Fibroblast of lung (primary cell): ENCODE data around the gene MYORG. TPM values are rescaled to one million over a fixed set of nuclear protein-coding genes. Genes with fewer than 3 reads are reported as not detected.
"Not testable (repeated sequence)": the region's sequence is repeated elsewhere in the genome, so short reads cannot be mapped to it uniquely, and the experiment has no call there.

Source experiments
- DNase-seq, 2 donors: peaks; one replicate each; pipeline versions ENCODE4 v3.0.0 to v3.0.0-alpha.2; 2010; ENCODE audit warnings: low read depth in 2 of 2
- H2AFZ ChIP-seq: 2 replicates; pipeline ENCODE4 v1.5.1; 2012; ENCODE audit warnings: low read length, control low read depth, inconsistent platforms
- H3K27ac ChIP-seq: 2 replicates; pipeline ENCODE4 v1.5.1; 2011; ENCODE audit warnings: low read length, control low read depth; ENCODE audit not compliant: insufficient read depth
- H3K27me3 ChIP-seq: 2 replicates; pipeline ENCODE4 v1.5.1; 2011; ENCODE audit warnings: mild to moderate bottlenecking, low read length; ENCODE audit not compliant: control insufficient read depth, insufficient read depth
- H3K36me3 ChIP-seq: 2 replicates; pipeline ENCODE4 v1.5.1; 2011; ENCODE audit warnings: low read length; ENCODE audit not compliant: control insufficient read depth, insufficient read depth
- H3K4me1 ChIP-seq: 2 replicates; pipeline ENCODE4 v1.5.1; 2011; ENCODE audit warnings: low read length; ENCODE audit not compliant: control insufficient read depth, insufficient read depth; ENCODE audit errors: extremely low read depth
- H3K4me2 ChIP-seq: 2 replicates; pipeline ENCODE4 v1.5.1; 2011; ENCODE audit warnings: low read length, control low read depth; ENCODE audit not compliant: insufficient read depth; ENCODE audit errors: extremely low read depth
- H3K4me3 ChIP-seq, 4 experiments: fragments of 200-600 bp in 1 of 4; sonication (generic) in 1 of 4; replicated peaks in 1 of 4; 2 replicates each; pipeline ENCODE4 v1.5.1; 2011 to 2016; ENCODE audit warnings: low read length in 4 of 4, low read depth in 3 of 4, mild to moderate bottlenecking in 3 of 4, control low read depth in 2 of 4, inconsistent platforms in 1 of 4, mixed read lengths in 1 of 4; ENCODE audit not compliant: insufficient read depth in 1 of 4; ENCODE audit errors: control extremely low read depth in 1 of 4
- H3K79me2 ChIP-seq: 2 replicates; pipeline ENCODE4 v1.5.1; 2012; ENCODE audit warnings: mild to moderate bottlenecking, low read length, inconsistent platforms; ENCODE audit not compliant: control insufficient read depth, insufficient read depth
- H3K9ac ChIP-seq: 2 replicates; pipeline ENCODE4 v1.5.1; 2011; ENCODE audit warnings: mild to moderate bottlenecking, low read length, control low read depth; ENCODE audit not compliant: insufficient read depth
- H3K9me3 ChIP-seq: 2 replicates; pipeline ENCODE4 v1.5.1; 2012; ENCODE audit warnings: low read depth, low read length; ENCODE audit not compliant: control insufficient read depth, insufficient read depth
- H4K20me1 ChIP-seq: 2 replicates; pipeline ENCODE4 v1.5.1; 2011; ENCODE audit warnings: low read length; ENCODE audit not compliant: control insufficient read depth, insufficient read depth; ENCODE audit errors: extremely low read depth
- CTCF ChIP-seq, 2 donors: IDR thresholded peaks in 1 of 2; conservative IDR thresholded peaks in 1 of 2; 1 replicate in 1 of 2; 2 replicates in 1 of 2; pipeline ENCODE4 v1.5.1; 2011 to 2012; ENCODE audit warnings: low read length in 2 of 2, control low read depth in 1 of 2, inconsistent platforms in 1 of 2, low read depth in 1 of 2, mild to moderate bottlenecking in 1 of 2
- EZH2 ChIP-seq: IDR thresholded peaks from 2 replicates; pipeline ENCODE4 v1.5.1; 2012; ENCODE audit warnings: low read length, control low read depth, mild to moderate bottlenecking; ENCODE audit errors: missing control alignments
- polyA plus RNA-seq, 2 donors: library from polyadenylated mRNA; depleted of rRNA in 1 of 2; stranded (reverse) in 1 of 2; unstranded in 1 of 2; fragments of >200 nt; gene quantifications; 2 replicates each; pipeline ENCODE4 v1.2.1, GENCODE V29; 2011 to 2012; ENCODE audit warnings: missing spikeins in 1 of 2
- total RNA-seq: library from RNA; depleted of rRNA; stranded (reverse); fragments of >200 nt; gene quantifications from 2 replicates; pipeline ENCODE4 v1.2.1, GENCODE V29; 2014

Gene MYORG
- total and polyA plus RNA-seq, 2 donors (not counting 1 experiment from before 2014, with no cell fraction given) = 0.34 to 0.83 TPM

GRCh38 chr9:34362614-34363214 is 14.0 kb downstream of the MYORG start:
- no peak for DNase-seq
- Histone ChIP-seq H3K4me2 (no peak overlapping the region), H4K20me1 (no peaks in the 10 kb centered on the region), H3K9ac (no peak overlapping the region), H3K27ac (no peak overlapping the region), H3K79me2 (no peaks in the 10 kb centered on the region), H3K36me3 (no peaks in the 10 kb centered on the region), H3K27me3 (no peaks in the 10 kb centered on the region), H3K4me1 (no peaks in the 10 kb centered on the region), H3K4me3 (no peak overlapping the region), H2AFZ (no peak overlapping the region), H3K9me3 (no peaks in the 10 kb centered on the region)
- no peak for TF ChIP-seq CTCF (conservative IDR thresholded peaks at IDR 0.05 in 1 of 2, IDR thresholded peaks at IDR 0.05 in 1 of 2; ENCODE audit: low read depth in 1 of 2, low read length in 2 of 2)
- TF ChIP-seq EZH2 = no peak

GRCh38 chr9:34352957-34353356 is 23.7 kb downstream of the MYORG start:
- H3K36me3 ChIP-seq, H2AFZ ChIP-seq, H4K20me1 ChIP-seq, H3K9me3 ChIP-seq, DNase-seq, H3K79me2 ChIP-seq, H3K4me2 ChIP-seq, H3K27ac ChIP-seq, H3K4me3 ChIP-seq, H3K27me3 ChIP-seq, H3K9ac ChIP-seq, H3K4me1 ChIP-seq: not testable (repeated sequence)

GRCh38 chr9:34352122-34352652 is 24.5 kb downstream of the MYORG start:
- not testable (repeated sequence) for H3K4me3 ChIP-seq, H3K36me3 ChIP-seq, H3K9ac ChIP-seq

GRCh38 chr9:34349324-34349723 is 27.4 kb downstream of the MYORG start:
- Histone ChIP-seq H3K4me3 (no peak overlapping the region), H3K4me2 (no peak overlapping the region), H4K20me1 (no peaks in the 10 kb centered on the region), H3K36me3 (no peaks in the 10 kb centered on the region), H2AFZ (no peak overlapping the region), H3K79me2 (no peaks in the 10 kb centered on the region), H3K9me3 (no peaks in the 10 kb centered on the region), H3K4me1 (no peaks in the 10 kb centered on the region), H3K9ac (no peak overlapping the region), H3K27me3 (no peaks in the 10 kb centered on the region), H3K27ac (no peak overlapping the region)
- TF ChIP-seq CTCF (conservative IDR thresholded peaks at IDR 0.05 in 1 of 2, IDR thresholded peaks at IDR 0.05 in 1 of 2; ENCODE audit: low read depth in 1 of 2, low read length in 2 of 2) (no peak), EZH2 (no peak)
- no peak for DNase-seq

More at GRCh38 chr9:34352122-34352652, 24.5 kb downstream of the MYORG start:
- not testable (repeated sequence) for H4K20me1 ChIP-seq, H3K27me3 ChIP-seq, H3K4me2 ChIP-seq, H2AFZ ChIP-seq, H3K27ac ChIP-seq, H3K4me1 ChIP-seq, DNase-seq, H3K9me3 ChIP-seq, H3K79me2 ChIP-seq
